Stimulated activated naive CD8-positive, alpha-beta T cell treated with anti-CD3 and anti-CD28 coated beads, Interleukin-15, Interleukin-2, amounts not matched to agents 100 U/mL and 50 U/mL, for 24 hours (primary cell): Measurements from ENCODE around the gene CSRP1.
A peak's percentile ranks its signal among the peaks of the same experiment; 100 is the strongest.

Source experiments
- ATAC-seq: fragments of 150-1000 bp; cut with Tn5 transposase; one replicate; pipeline ENCODE4 v1.10.0; 2021
- DNase-seq: peaks from one replicate; pipeline ENCODE4 v3.0.0; 2021

The CSRP1 gene

DNA sequence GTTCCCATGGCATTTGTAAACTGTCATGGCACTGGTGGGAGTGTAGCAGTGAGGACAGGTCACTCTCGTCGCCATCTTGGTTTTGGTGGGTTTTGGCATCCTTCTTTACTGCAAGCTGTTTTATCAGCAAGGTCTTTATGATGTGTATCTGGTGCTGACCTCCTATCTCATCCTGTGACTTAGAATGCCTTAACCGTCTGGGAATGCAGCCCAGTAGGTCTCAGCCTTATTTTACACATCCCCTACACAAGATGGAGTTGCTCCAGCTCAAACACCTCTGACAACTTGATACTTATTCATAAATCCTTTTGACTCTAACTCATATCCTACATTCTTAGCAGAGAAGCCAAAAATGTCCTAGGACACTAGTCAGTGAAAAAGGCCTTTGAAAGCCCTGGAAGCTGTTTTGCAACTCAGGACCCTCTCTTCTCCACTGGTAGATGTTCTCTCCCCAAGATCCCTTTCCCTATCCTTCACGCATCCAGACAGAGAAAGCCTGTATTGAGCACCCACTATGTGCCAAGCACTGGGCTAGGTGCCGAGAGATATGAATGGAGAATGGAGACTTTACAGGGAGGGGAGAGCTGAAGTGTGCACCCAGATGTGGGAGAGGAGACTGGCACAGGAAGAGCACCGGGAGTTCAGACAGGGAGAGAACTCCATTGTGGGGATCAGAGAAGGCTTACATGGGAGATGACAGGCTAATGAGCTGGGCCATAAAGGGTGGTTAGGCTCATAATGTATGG lies 6.7 kb upstream of the CSRP1 start:
- ATAC-seq (no peak), DNase-seq (no peak)

DNA sequence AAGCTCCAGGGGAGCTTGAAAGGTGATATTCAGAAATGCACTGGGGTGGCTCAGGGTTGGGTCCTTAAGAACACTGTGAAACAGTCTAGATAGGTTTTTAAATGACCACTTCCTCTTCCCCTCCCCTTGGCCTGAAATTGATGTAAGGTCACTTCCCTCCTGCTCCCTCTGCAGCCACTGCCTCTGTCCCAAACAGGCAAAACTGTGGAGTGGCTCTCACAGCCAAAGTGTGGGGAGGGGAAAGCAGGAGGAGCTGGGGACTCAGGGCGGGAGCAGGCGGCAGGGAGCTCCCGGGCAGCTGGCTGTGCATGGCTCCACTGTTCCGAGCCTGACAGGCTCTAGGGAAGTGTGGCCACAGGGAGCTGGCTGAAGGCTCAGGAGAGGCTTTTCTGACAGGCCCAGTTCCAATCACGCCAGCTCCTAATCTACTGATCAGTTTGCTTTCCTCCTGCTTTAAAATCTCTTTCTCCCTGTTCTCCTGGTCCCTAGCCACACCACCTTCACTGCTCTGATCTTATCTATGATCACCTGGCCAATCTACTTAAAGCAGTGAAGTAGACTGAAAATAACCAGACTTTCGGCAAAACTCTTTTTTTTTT lies 5.1 kb upstream of the CSRP1 start:
- no peak for ATAC-seq
- no peak for DNase-seq

- ATAC-seq, result no peak
These were observed 4.5 kb upstream of the CSRP1 start for GRCh38 chr1:201511396-201511940.

GRCh38 chr1:201510734-201511133 lies 3.8 kb upstream of the CSRP1 start:
- no peak for DNase-seq
- ATAC-seq, result no peak

More at GRCh38 chr1:201511396-201511940, 4.5 kb upstream of the CSRP1 start:
- no peak for DNase-seq

DNA sequence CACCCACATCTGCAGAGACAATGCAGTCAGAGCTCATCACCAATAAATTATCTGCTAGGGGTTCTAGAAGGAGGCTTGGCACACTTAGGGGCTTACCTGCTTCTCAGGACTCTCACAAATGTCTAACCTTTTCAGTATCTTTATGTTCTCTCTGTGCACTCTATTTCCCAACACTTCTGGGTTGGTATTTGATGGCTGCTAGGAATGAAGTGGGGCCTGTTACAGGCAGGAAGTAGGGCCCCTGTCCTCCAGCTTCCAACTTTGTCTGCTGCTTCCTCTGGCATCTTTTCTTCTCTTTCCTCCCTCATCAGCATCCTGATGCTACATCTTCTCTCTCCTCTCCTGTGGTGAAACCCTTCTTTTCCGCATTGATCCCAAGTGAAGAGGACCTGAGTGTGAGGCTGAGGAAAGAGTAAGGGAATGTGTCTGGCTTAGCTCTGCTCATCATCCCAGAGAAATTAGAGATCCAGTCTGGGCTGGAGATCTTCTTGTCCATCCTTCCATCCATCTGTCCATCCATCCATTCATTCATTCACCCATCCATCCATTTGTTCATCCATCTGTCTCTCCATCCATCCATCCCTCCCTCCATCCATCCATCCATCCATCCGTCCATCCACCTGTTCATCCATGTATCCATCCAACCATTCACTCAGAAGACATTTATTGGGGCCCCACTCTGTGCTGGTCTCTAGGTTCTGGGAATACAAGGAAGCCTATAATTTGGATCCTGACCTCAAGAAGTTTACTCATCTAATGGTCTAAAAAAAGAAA lies 2.9 kb upstream of the CSRP1 start:
- DNase-seq, result no peak
- ATAC-seq, result no peak

- DNase-seq (no peak), ATAC-seq (no peak)
These were observed 1.9 kb upstream of the CSRP1 start for GRCh38 chr1:201508809-201509208.

- peak; percentile 2 for ATAC-seq
- no peak for DNase-seq
These were observed 395 bp upstream of the CSRP1 start for GRCh38 chr1:201507360-201507675.

DNA sequence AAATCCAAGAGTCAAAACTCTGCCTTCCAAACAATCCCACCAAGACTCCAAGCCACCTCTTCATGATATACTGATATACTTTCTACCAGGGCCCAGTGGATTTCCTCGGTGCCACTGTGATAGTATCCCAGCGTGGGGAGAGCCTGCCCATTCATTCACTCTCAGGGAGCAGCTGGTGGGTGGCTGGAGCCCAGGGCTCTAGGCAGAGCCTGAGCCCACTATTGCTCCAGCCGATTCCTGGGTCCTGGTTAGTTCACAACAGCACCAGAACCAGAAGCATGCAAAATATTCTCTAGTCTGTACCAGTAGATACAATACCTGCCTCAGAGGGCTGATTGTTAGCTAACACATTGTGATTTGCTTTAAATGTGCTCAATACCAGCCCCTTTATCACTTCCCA lies 831 bp downstream of the CSRP1 start:
- no peak for ATAC-seq

DNA sequence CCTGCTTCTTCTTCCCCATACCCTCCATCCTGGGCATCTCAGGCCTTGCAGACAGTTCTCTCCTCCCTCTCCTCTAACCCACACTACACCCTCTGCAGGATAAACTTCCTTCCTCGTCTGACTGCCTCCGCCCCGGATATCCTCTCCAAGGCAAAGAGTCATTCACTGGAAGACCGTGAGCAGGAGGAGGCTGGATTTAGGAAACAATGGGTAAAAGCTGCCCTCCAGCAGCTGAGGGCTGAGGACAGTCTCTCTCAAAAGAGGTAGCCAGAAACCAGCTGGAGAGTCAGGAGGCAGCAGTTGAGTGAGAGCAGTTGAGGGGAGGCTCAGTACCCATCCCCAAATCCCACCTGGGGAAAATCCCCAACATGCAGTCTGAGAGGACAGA lies 1.4 kb downstream of the CSRP1 start:
- ATAC-seq (no peak), DNase-seq (no peak)

More for the DNA sequence above, 831 bp downstream of the CSRP1 start:
- no peak for DNase-seq

- ATAC-seq (no peak), DNase-seq (no peak)
These were observed 2.0 kb downstream of the CSRP1 start for GRCh38 chr1:201504799-201505502.

GRCh38 chr1:201504179-201504631 lies 2.7 kb downstream of the CSRP1 start:
- no peak for ATAC-seq
- DNase-seq, result no peak

GRCh38 chr1:201503397-201504176 lies 3.3 kb downstream of the CSRP1 start:
- ATAC-seq (no peak), DNase-seq (no peak)

- ATAC-seq, result no peak
- no peak for DNase-seq
These were observed 4.4 kb downstream of the CSRP1 start for GRCh38 chr1:201502511-201502857.

DNA sequence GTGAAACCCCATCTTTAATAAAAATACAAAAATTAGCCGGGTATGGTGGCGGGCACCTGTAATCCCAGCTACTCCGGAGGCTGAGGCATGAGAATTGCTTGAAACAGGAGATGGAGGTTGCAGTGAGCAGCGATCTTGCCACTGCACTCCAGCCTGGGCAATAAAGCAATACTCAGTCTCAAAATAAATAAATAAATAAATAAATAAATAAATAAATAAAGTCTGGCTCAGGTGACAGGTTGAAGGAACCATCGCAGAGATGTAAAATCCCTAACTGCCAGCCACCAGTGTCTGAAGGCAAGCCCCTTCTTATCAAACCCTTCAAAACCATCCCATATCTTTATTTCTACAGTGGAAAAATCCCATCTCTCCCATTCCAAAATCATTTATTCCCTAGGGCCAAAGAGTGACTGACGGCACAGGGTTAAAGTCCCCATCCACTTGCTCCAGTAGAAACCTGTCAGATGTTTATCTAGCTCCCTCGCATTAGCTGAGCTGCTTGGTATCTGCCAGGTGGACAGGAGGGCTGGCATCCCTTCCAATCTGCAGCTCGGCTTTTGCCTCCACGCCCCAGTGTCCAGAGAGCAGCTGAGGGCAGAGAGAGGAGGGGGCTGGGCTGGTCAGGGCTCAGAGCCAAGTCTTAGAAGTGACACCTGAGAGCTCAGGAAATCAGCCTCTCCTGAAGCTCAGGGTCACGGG lies 5.0 kb downstream of the CSRP1 start:
- ATAC-seq, result no peak
- no peak for DNase-seq

- ATAC-seq, result no peak
- DNase-seq, result no peak
These were observed 5.8 kb downstream of the CSRP1 start for GRCh38 chr1:201501144-201501543.

GRCh38 chr1:201500670-201501120 lies 6.2 kb downstream of the CSRP1 start:
- ATAC-seq (no peak), DNase-seq (no peak)

GRCh38 chr1:201499795-201500669 lies 6.9 kb downstream of the CSRP1 start:
- ATAC-seq, result no peak
- no peak for DNase-seq

- DNase-seq (no peak), ATAC-seq (no peak)
These were observed 7.7 kb downstream of the CSRP1 start for GRCh38 chr1:201499191-201499590.

GRCh38 chr1:201498621-201499020 lies 8.3 kb downstream of the CSRP1 start:
- ATAC-seq, result no peak

GRCh38 chr1:201497935-201498509 lies 8.9 kb downstream of the CSRP1 start:
- ATAC-seq, result no peak
- DNase-seq, result no peak

More at GRCh38 chr1:201498621-201499020, 8.3 kb downstream of the CSRP1 start:
- DNase-seq, result no peak
